NOMO-1 treated with DMSO at 0.1 percent for 48 hours (cell line): ENCODE data around the gene RBP3.

Source experiments
- DNase-seq: peaks from one replicate; lab custom pipeline; 2025; ENCODE audit not compliant: unreplicated experiment; lab: John Stamatoyannopoulos, UW

Gene RBP3

DNA sequence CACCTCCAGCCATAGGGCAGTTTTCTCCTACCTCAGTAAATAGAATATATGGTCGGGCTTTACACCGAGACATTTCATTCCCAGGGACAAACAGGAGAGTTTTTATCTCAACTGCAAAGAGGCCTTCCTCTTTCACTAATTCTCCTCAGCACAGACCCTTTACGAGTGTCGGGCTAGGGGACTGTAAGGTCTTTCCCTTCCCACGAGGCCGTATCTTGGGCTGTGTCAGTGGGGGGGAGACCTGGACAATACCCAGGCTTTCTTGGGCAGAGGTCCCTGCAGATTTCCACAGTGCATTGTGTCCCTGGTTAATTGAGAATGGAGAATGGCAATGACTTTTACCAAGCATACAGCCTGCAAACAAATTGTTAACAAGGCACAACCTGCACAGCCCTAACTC, 49.1 kb downstream of the RBP3 start:
- no peak for DNase-seq

DNA sequence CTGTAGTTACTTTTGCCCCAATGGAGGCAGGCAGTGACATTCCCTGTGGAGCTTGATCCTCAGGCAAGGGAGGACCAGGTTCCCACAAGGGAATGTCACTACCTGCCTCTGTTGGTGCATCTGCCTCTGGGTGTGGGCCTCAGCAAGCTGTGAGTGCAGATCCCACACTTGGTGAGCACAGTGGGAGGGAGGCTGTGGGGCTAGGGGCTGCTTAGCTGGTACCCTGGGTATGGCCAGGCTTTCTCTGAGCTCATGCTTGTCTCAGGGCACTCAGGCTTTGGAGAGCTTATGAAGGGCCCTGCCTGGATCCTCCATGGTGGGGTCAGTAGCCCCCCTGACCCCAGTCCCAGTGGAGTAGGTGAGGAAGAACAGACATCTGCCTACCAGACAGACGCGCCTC, 52.1 kb downstream of the RBP3 start:
- DNase-seq = no peak

DNA sequence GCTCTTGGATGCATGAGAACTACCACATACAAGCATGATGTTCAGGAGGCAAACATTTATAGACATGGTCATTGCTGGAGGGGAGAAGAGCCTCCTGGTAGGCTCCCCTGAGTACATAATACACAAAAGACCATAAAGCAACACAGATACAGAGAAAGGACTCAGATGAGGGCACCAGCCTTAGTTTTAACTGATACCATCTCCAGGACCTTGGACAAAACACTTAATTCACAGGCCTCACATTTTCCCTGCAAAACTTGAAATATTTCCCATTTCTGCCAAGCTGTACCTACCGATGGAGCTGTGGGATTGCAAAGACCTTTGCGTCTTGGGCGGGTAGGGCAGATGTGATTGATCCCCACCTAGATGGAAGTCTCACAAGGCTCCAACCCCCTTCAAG, 52.6 kb downstream of the RBP3 start:
- DNase-seq = no peak

DNA sequence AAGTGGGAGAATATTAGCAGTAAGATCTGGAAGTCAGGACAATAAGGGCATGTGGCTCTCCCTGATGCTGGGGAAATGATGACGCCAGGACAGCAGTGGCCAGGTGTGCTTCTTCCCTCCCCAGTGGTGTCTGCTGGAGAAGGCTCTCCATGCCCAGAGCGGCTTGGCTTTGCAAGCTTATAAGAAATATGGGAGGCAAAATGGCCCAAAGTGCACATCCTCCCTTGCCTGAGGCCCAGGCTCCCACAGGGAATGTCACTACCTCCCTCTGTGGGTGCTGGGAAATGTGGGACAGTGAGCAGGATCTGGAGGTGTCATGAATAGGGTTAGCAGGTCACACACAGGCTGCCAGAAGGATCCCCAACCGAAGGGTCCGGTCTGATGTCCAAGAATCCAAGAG, 53.0 kb downstream of the RBP3 start:
- DNase-seq = no peak

DNA sequence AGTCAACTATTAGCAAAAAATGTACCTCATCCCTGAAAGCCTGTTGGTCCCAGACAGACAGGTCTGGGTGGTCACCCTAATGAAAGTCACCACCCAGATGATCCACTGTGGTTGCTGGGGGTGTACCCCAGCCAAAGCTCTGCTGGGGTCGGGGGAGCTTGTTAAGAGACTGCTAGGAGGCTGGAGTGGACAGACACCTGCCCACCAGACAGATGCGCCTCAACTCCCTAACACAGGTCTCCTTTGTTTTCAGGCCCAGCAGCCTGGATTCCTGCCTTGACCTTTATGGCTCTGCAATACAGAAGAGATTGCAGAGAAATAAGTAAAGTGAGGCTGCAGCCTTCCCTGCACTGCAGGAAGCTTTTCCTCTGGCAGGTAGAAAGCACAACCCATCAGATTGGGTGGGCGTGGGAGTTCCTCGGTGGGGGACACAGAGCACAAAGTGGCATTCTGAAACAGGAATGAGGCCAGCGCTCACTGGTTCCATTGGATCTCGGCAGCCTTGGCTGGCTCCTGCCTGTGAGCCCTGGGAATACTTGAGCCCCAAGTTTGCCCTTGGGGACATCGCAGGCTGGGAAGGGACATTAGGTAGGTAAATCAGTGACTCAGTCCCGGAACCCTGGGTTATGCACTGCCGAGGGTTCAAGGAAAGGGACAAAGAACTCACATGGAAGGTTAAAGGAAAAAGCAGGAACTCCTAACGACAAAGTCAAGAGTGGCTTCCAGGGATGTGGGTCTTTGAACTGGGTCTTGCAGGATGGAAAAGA, 53.9 kb downstream of the RBP3 start:
- DNase-seq = no peak

DNA sequence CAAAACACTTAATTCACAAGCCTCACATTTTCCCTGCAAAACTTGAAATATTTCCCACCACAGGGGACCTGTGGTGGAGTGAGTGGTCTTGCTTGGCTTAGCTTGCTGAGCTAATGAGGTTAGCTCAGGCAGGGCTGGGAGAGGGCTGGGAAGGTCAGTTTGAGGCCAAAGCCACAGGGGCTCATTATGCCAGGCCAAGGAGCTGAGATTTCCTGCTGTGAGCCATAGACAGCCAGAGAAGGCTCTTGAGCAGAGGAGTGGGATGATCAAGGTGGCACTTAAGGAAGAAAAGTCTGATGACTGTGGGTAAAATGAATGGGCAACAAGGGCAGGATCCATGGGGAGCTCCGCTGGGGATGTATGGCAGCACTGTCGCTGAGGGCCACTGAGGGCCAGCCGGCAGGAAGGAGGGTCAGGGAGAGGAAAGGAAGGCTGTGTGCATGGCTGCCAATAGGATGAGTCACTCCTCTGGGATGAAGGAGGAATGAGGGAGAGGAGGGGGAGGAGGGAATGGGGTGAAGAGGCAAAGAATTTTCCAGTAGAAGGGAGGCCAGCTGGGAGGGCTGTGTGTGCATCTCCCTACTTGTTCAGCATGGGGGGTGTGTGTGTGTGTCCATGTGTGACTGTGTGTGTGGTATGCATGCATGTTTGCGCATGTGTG, 54.6 kb downstream of the RBP3 start:
- no peak for DNase-seq

DNA sequence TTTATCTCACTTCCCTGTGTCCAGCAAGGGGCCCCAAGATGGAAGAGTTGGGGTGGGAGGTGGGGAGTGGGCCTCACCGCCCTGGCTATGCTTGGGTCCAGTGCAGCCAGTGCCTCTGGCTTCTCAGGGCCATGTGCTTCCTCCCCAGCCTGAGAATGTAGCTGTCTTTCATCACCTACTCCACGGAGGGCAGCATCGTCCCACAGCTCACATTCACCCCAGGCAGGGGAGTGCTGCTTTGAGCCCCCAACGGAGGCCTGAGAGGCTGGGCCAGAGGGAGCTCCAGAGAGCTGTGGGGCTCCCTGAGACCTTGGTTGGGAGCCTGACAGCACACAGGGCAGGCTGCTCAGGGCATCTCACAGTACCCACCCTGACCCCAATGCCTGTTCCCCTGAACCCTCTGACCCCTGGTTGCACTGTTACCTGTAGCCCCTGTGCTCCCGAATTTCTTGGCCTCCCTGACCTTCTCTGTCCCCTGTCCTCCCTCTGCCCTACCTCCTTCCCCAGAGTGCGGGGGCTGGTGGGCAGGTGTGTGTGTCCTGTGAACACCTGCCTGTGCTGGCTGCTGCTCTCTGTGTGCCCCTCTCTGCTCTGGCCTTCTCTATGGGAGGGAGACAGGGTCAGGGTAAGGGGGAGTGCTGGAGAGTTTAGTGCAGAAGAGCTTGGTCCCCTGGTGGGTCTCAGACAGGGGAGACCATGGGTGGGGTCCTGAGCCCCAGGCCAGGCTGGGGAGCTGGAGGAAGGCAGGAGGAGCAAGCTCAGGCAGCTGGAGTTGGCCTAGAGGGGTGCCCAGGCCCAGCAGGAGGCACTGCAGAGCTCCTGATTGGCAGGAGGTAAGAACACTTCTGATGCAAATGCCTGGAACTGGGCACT, 55.5 kb downstream of the RBP3 start:
- DNase-seq = no peak

DNA sequence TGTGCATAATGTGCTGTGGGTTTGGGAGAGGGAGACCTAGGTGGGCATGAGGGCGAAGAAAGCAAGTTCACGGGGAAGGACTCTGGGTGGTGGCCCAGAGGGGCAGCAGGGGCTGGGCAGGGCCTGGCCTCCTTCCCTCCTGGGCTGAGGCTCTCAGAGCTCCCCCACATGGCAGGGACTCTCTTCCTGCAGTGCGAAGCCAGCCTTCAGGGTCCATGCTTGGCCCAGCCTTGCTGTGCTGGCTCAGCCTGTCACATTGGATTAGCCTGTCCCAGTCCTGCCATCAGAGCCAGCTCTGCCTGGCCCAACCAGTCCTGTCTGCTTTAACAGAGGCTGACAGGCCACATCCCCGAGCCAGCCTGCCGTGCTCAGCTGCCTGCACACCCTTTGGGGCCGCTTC, 56.3 kb downstream of the RBP3 start:
- DNase-seq = no peak

DNA sequence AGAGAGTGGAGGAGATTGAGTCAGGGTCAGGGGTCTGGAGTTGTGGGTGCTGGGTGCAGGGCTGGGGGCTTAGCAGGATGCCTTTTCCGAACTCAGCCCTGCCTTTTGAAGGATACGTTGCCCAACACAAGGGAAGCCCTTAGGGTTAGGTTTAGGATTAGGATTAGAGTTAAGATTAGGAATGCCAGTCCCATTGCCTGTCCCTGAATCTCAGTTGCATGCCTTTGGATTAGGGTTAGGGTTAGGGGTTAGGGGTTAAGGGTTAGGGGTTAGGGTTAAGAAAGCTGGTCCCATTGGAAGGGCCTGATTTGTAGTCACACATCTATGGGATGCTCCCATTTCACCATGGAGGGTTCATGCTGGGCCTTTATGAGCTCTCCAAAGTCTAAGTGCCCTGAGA, 56.8 kb downstream of the RBP3 start:
- no peak for DNase-seq

DNA sequence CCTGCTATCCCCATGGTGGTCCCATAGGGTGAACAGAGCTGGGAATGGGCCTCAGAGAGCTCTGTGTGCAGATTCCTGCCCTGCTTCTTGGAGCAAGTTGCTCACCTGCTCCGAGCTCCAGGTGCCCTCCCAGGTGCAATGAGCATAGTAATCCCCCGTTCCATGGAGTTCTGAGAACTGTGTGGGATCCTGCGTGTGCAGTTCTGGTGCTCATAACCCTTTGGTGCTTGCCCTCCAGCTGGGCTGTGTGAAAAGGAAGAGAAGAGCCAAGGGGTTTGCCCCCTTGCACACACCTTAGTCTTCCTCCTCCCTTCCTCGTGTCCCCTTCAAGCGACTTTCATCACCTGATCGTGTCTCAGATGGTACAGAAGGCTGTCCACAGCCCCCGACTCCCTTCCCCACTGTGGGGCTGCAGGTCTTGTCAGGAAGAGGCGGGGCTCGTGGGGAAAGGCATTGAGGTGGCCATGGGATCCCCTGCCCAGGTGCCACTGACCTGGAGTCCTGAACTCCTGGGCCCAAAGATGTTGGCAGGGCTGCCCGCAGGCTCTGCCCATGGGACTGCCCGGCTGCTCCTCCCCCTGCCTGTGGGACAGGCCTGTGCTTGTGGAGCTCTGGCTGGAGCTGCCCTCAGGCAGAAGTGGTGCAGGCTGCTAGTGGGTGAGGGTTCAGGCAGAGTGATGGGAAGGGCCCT, 57.8 kb downstream of the RBP3 start:
- DNase-seq = no peak

DNA sequence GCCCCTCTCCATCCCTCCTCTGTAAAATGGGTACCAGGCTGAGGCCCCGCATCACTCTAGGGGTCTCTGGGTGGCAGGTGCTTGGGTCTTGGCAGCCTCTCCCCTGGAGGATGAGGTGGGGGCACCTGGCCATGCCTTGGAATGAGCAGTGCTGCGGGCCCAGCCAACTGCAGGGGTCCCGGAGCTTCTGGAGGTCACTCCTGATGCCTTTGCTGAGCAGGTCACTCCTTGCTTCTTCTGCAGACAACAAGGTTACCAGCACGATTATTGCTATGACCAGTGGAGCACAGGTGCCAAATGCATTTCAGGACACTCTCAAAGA, 58.3 kb downstream of the RBP3 start:
- DNase-seq = no peak

DNA sequence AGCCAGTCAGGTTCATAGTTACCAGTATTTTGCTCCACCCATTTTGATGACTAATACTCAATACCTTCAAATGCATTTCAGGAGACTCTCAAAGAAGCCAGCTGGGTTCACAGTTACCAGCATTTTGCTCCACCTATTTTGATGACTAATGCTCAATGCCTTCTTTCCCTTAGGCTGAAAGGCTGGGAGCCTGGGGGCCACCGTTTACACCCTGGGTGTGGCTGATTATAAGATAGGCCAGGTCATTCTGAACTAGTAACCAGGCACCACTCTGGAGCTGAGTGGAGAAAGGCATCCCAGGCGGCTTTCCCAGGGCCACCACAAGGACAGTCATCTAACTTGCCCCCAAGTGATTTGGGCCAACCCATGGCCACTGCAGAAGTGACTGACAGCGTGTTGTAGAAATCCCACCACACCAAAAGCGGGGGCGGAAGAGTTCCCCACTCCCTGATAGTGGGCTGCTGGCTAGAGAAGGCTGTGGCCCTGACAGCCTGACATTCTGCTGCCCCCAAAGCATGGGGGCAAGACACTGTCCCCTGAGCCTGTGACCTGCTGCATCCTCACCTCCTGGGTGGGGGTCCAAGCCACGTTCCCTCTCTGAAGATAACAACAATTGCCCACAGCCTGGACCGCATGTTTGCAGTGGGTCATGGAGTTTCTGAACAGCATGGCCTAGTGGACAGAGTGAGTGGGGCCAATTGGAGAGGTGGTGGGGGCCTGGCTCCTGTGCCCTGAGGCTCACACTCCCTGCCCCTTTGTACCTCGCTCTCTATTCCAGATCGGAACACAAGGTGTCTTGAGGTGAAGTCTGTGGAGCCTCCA, 58.9 kb downstream of the RBP3 start:
- DNase-seq = no peak
